Mucosa of descending colon (tissue), 3 donors: Measurements from ENCODE around the gene GTF3C5. TPM values are rescaled to one million over a fixed set of nuclear protein-coding genes. Genes with fewer than 3 reads are reported as not detected.
A peak's percentile ranks its signal among the peaks of the same experiment; 100 is the strongest.
"Not testable (repeated sequence)": the region's sequence is repeated elsewhere in the genome, so short reads cannot be mapped to it uniquely, and the experiment has no call there.

Experiments used
- ATAC-seq: fragments of 200-7000 bp; cut with Tn5 transposase; one replicate; pipeline ENCODE4 v1.9.1; 2020; ENCODE audit warnings: mild to moderate bottlenecking, moderate library complexity
- DNase-seq, 3 donors: peaks; one replicate each; pipeline ENCODE4 v3.0.0-alpha.2; 2020
- H3K36me3 ChIP-seq: fragments of 200-600 bp; one replicate; pipeline ENCODE4 v1.8.0; 2021; ENCODE audit warnings: low read depth, mild to moderate bottlenecking
- H3K4me1 ChIP-seq: fragments of 200-600 bp; one replicate; pipeline ENCODE4 v1.8.0; 2021; ENCODE audit warnings: low read depth, mild to moderate bottlenecking
- H3K4me3 ChIP-seq: fragments of 200-600 bp; one replicate; pipeline ENCODE4 v1.8.0; 2021; ENCODE audit warnings: mild to moderate bottlenecking
- H3K9me3 ChIP-seq: fragments of 200-600 bp; one replicate; pipeline ENCODE4 v1.8.0; 2021; ENCODE audit warnings: mild to moderate bottlenecking
- CTCF ChIP-seq: fragments of 200-600 bp; IDR thresholded peaks from one replicate; pipeline ENCODE4 v1.8.0; 2022; ENCODE audit warnings: antibody characterized with exemption, mild to moderate bottlenecking
- intact Hi-C, 2 donors: fragments of 100-400 bp; cut with DNase I in 1 of 2; cut with micrococcal nuclease in 1 of 2; formaldehyde crosslinking; loops; one replicate each; pipeline versions ENCODE4 v1.11.0 to v1.11.1; 2022; cut with DNase I, micrococcal nuclease
- total RNA-seq, 3 donors: library from RNA; stranded (reverse); fragmentation: NEBNext Ultra II Directional in 2 of 3; extraction: Animal tissue kit (Norgen Biotek cat#: 25700) in 2 of 3; gene quantifications; one replicate each; pipeline versions ENCODE4 v1.2.1 to v1.2.4, GENCODE V29; 2021 to 2023
- donor health status: DM: no; HTN: no; CAD: no; lungs with moderate emphysema.
- donor health status: DM: no; HTN: no; CAD: no.
- donor health status: DM: no; HTN: yes; CAD: no.

GTF3C5 gene
- total RNA-seq, 3 donors from 2014 or later, result 45.8 to 53.6 (median 52.2) TPM

GRCh38 chr9:133037775-133038515 lies 7.1 kb downstream of the GTF3C5 start:
- peak in 1 of 3 donors; percentile 21 for DNase-seq
- no peak overlapping the region for H3K4me3 ChIP-seq
- TF ChIP-seq CTCF, result no peak

GRCh38 chr9:133040892-133041479 lies 10.2 kb downstream of the GTF3C5 start:
- H3K4me1 ChIP-seq, H3K36me3 ChIP-seq, H3K9me3 ChIP-seq, intact Hi-C loops, ATAC-seq, H3K4me3 ChIP-seq: not testable (repeated sequence)
- peak; percentile 45 for TF ChIP-seq CTCF
- peak; percentile 50 to 67 (median 66) for DNase-seq

More at GRCh38 chr9:133037775-133038515, 7.1 kb downstream of the GTF3C5 start:
- H3K4me1 ChIP-seq, result no peaks in the 10 kb centered on the region
- ATAC-seq, result no peak
- H3K36me3 ChIP-seq, result no peaks in the 10 kb centered on the region
- no peaks in the 10 kb centered on the region for H3K9me3 ChIP-seq
- intact Hi-C loops, result loop anchor here in 1 of 2 donors (10.0 kb wide), 1 partner anchor 107 kb away; no protein-coding TSS in a partner anchor

GRCh38 chr9:133041958-133042357 lies 11.2 kb downstream of the GTF3C5 start:
- TF ChIP-seq CTCF, result no peak
- peak in 2 of 3 donors; percentile 2 to 29 for DNase-seq
- intact Hi-C loops, result no loop called here
- no peak overlapping the region for H3K4me3 ChIP-seq
- no peaks in the 10 kb centered on the region for H3K9me3 ChIP-seq
- H3K36me3 ChIP-seq, result peaks cover 3% of the 10 kb centered on the region
- no peak for ATAC-seq
- no peaks in the 10 kb centered on the region for H3K4me1 ChIP-seq

GRCh38 chr9:133042676-133043075 lies 11.9 kb downstream of the GTF3C5 start:
- intact Hi-C loops, result no loop called here
- no peak for TF ChIP-seq CTCF
- H3K36me3 ChIP-seq, result peaks cover 6% of the 10 kb centered on the region

GRCh38 chr9:133043449-133044035 lies 12.7 kb downstream of the GTF3C5 start:
- Histone ChIP-seq H3K4me3 (no peak overlapping the region), H3K4me1 (no peaks in the 10 kb centered on the region), H3K9me3 (no peaks in the 10 kb centered on the region), H3K36me3 (peaks cover 6% of the 10 kb centered on the region)
- TF ChIP-seq CTCF, result no peak
- DNase-seq (peak in 1 of 3 donors; percentile 34), ATAC-seq (no peak)
- intact Hi-C loops, result no loop called here

More at GRCh38 chr9:133042676-133043075, 11.9 kb downstream of the GTF3C5 start:
- DNase-seq (peak in 1 of 3 donors; percentile 18), ATAC-seq (no peak)
- no peaks in the 10 kb centered on the region for H3K9me3 ChIP-seq
- no peak overlapping the region for H3K4me3 ChIP-seq
- no peaks in the 10 kb centered on the region for H3K4me1 ChIP-seq
